Stimulated activated CD4-positive, alpha-beta T cell treated with anti-CD3 and anti-CD28 coated beads, Interleukin-2, amount 100 ng/mL, for 48 hours (primary cell): ENCODE data around the gene POP4.
A peak's percentile ranks its signal among the peaks of the same experiment; 100 is the strongest.
"Not testable (repeated sequence)": the region's sequence is repeated elsewhere in the genome, so short reads cannot be mapped to it uniquely, and the experiment has no call there.

Experiments
- DNase-seq, 2 donors: peaks; one replicate each; pipeline ENCODE4 v3.0.0-alpha.2; 2020

POP4 gene

DNA sequence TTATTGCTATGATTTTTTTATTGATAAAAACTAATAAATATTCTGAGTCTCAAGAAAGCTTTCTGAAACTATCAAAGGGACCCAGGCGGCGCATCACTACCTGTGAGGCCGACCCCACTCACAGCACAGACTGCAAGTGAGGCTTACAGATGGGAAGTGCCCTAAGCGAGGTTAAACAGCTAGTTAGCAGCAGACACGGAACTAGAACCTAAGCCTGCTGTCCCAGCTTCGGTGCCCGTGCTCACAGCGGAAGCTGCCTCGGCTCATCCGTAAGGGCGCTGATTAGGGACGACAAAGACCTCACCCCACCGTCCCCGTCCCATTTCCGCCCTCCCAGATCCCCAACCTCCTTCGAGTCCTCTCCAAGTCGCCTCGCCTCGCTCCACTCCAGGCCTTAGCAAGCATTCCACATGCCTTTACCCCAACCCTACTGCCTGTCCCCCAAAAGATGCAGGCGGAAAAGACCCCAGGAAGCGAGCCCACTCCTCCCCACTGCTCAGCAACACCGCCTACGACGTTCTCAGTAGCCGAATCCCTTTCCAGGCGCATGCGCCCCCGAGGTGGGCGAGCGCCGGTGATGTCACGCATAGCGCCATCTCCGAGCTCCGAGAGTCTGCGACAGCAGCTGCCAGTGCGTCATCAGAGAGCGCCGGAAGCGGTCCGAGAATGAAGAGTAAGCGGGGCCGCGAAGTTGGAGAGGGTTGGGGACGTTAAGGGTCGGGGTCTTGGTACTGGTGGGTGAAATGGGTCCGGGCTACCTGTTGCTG, at the start of gene POP4:
Gene POP4 (plus strand): TSS at position 631 of the 767 bp plus-strand sequence. CDS start 36 bp downstream, at position 667.
- peak; percentile 98 to 99 for DNase-seq

- not testable (repeated sequence) for DNase-seq
Observed at GRCh38 chr19:29559110-29559509, 47.0 kb upstream of the POP4 start.

DNA sequence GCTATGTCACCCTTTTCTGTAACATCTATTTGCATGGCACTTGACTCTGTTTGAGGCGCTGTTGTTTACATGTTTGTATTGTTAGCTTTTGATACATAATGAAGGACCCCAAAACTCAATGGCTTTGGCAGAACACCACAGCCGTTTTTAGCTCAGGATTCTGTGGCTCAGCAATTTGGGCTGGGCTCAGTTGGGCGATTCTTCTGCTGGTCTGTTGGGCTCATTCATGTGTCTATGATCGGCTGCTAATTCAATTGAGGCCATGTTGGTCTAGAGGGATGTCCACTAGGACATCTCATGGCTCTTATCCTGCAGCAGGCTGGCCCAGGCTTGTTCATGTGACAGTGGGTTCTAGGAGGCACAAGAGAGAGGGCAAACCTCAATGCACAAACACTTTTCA, 46.3 kb upstream of the POP4 start:
- DNase-seq, result no peak

GRCh38 chr19:29560313-29561075, 45.6 kb upstream of the POP4 start:
- DNase-seq, result no peak

DNA sequence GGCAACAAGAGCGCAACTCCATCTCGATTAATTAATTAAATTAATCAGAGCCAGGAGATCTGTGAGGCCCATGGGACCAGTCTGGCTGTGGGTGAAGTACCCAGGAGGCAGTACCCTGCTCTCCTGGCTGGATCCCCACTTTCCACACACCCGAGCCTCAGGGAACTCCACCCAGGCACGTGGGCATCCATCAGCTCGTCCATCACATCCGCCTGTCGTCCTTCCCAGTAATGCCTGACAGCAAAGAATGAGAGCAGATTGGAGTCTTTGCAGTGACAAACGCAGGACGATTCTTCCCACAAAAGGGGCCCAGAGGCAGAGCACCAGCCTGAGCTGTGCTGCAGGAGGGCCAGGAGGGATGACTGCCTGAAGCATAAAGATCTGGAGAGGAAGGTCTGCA, 44.5 kb upstream of the POP4 start:
- no peak for DNase-seq

GRCh38 chr19:29562299-29563297, 43.5 kb upstream of the POP4 start:
- DNase-seq, result no peak

GRCh38 chr19:29563486-29564101, 42.5 kb upstream of the POP4 start:
- DNase-seq, result no peak

- no peak for DNase-seq
Observed at GRCh38 chr19:29564574-29565005, 41.5 kb upstream of the POP4 start.

DNA sequence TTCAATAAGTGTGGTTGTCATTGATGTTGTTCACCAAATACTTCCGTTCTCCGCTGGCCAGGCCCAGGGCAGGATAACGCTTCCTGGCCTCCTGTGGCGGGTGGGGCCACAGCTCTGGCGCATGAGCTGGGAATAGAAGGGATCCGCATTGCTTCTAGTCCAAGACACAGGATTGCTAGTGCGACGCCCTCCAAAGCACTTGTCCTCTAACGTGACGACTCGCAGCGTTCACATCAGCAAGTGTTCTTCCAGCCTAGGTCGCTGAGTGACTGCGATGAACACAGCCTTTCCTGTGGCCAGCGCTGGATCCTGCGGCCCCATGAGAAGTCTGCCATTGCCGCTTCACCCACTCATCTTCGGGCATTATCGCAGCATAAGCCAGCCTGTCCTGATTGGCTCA, 40.9 kb upstream of the POP4 start:
- DNase-seq, result no peak

DNA sequence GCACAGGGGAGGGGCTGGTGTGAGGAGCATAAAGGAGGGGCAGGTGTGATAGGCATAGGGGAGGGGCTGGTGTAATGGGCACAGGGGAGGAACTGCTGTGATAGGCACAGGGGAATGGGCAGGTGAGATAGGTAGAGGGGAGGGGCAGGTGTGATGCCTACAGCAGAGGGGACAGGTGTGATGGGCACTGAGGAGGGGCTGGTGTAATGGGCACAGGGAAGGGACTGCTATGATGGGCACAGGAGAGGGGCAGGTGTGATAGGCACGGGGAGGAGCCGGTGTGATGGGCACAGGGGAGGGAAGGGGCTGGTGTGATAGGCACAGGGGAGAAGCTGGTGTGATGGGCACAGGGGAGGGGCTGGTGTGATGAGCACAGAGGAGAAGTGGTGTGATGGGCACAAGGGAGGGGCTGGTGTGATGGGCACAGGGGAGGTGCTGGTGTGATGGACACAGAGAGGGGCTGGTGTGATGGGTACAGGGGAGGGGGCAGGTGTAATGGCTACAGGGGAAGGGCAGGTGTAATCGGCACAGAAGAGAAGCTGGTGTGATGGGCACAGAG, 39.5 kb upstream of the POP4 start:
- DNase-seq, result no peak

DNA sequence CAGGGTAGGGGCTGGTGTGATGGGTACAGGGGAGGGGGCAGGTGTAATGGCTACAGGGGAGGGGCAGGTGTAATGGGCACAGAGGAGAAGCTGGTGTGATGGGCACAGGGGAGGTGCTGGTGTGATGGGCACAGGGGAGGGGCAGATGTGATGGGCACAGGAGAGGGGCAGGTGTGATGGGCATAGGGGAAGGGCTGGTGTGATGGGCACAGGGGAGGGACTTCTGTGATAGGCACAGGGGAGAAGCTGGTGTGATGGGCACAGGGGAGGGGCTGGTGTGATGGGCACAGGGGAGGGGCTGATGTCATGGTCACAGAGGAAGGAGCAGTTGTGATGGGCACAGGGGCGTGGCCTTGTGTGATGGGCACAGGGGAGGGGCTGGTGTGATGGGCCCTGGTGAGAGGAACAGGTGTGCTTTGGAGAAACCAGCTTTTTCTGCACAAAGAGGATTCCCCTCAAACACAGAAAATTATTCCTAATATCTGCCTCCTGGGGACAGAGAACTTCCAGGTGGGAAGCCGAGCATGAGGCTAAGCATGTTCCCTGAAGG, 38.6 kb upstream of the POP4 start:
- no peak for DNase-seq

GRCh38 chr19:29568036-29569025, 37.8 kb upstream of the POP4 start:
- DNase-seq, result no peak

GRCh38 chr19:29569038-29569911, 36.8 kb upstream of the POP4 start:
- no peak for DNase-seq

DNA sequence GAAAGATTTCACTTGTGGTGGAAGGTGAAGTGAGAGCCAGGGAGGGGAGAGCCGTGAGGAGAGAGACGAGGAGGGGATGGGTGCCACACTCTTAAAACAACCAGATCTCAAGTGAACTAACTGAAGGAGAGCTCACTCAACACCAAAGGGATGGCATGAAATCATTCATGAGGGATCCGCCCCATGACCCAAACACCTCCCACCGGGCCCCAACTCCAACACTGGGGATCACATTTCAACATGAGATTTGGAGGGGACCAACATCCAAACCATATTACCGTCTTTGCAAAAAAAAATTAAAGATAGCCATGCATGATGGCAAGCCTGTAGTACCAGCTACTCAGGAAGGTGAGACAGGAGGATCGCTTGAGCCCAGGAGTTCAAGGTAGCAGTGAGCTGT, 34.9 kb upstream of the POP4 start:
- DNase-seq, result no peak

DNA sequence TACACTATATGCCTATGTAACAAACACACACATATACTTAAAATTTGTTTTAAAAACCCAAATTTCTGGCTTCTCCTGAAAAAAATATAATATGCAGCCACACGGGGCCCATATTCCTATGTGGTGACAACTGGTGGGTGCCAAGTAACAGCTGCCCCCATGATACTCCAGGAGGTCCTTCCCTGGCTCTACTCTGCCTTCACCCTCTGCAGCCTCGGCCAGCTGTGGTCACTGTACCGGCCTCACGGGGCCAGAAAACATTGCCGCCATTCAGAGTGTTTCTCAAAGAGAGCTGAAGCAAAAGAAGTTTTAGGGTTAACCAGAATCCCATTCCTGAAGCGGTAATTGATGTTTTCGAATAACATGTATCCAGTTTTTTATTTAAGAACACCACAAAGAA, 32.6 kb upstream of the POP4 start:
- no peak for DNase-seq

GRCh38 chr19:29574510-29574909, 31.6 kb upstream of the POP4 start:
- no peak for DNase-seq

GRCh38 chr19:29576046-29576606, 30.0 kb upstream of the POP4 start:
- DNase-seq, result no peak

GRCh38 chr19:29576761-29577648, 29.1 kb upstream of the POP4 start:
- peak; percentile 23 to 33 for DNase-seq
